CD14-positive monocyte (primary cell): ENCODE data around the gene ME1. TPM values are rescaled to one million over a fixed set of nuclear protein-coding genes. Genes with fewer than 3 reads are reported as not detected.

Source experiments
- DNase-seq, 3 donors: peaks; one replicate each; pipeline ENCODE4 v3.0.0-alpha.2; 2011 to 2022
- H2AFZ ChIP-seq: 2 replicates; pipeline ENCODE4 v1.6.0; 2012; ENCODE audit warnings: mild to moderate bottlenecking, low read depth, low read length, inconsistent platforms; ENCODE audit not compliant: insufficient read depth, poor library complexity, severe bottlenecking
- H3K27ac ChIP-seq, 2 donors: 1 replicate in 1 of 2; 2 replicates in 1 of 2; pipeline ENCODE4 v1.5.1; 2012 to 2013; ENCODE audit warnings: low read length in 2 of 2, control low read depth in 1 of 2, inconsistent platforms in 1 of 2, low read depth in 1 of 2, mild to moderate bottlenecking in 1 of 2
- H3K27me3 ChIP-seq, 2 donors: one replicate each; pipeline versions ENCODE4 v1.6.0 to v1.6.1; 2011 to 2013; ENCODE audit warnings: low read length in 2 of 2; ENCODE audit not compliant: control insufficient read depth in 2 of 2, insufficient read depth in 2 of 2
- H3K36me3 ChIP-seq, 2 donors: replicated peaks in 1 of 2; 1 replicate in 1 of 2; 2 replicates in 1 of 2; pipeline versions ENCODE4 v1.5.1 to v1.6.1; 2012 to 2013; ENCODE audit warnings: low read length in 2 of 2, control low read depth in 1 of 2, inconsistent platforms in 1 of 2, mild to moderate bottlenecking in 1 of 2; ENCODE audit not compliant: insufficient read depth in 2 of 2, control insufficient read depth in 1 of 2
- H3K4me1 ChIP-seq, 2 donors: 1 replicate in 1 of 2; 2 replicates in 1 of 2; pipeline versions ENCODE4 v1.5.1 to v1.6.1; 2012 to 2013; ENCODE audit warnings: low read length in 2 of 2, control low read depth in 1 of 2, inconsistent platforms in 1 of 2, mild to moderate bottlenecking in 1 of 2, moderate library complexity in 1 of 2; ENCODE audit not compliant: insufficient read depth in 2 of 2, control insufficient read depth in 1 of 2
- H3K4me2 ChIP-seq: replicated peaks from 2 replicates; pipeline ENCODE3; 2012; ENCODE audit warnings: low read length, moderate library complexity, mild to moderate bottlenecking; ENCODE audit not compliant: poor library complexity, severe bottlenecking; ENCODE audit errors: extremely low read depth
- H3K4me3 ChIP-seq, 3 experiments: fragments of 200-600 bp in 1 of 3; sonication (generic) in 1 of 3; replicated peaks in 1 of 3; 1 replicate in 2 of 3; 2 replicates in 1 of 3; pipeline ENCODE4 v1.5.1; 2011 to 2013; ENCODE audit warnings: low read length in 3 of 3, mild to moderate bottlenecking in 3 of 3, control low read depth in 2 of 3, low read depth in 2 of 3, inconsistent platforms in 1 of 3, moderate library complexity in 1 of 3
- H3K79me2 ChIP-seq: 2 replicates; pipeline ENCODE4 v1.6.0; 2012; ENCODE audit warnings: mild to moderate bottlenecking, control low read depth, inconsistent platforms, low read length, moderate library complexity; ENCODE audit not compliant: insufficient read depth
- H3K9ac ChIP-seq: 2 replicates; pipeline ENCODE4 v1.6.0; 2017; ENCODE audit warnings: low read length, mild to moderate bottlenecking; ENCODE audit not compliant: insufficient read depth, poor library complexity, severe bottlenecking
- H3K9me3 ChIP-seq, 2 donors: replicated peaks in 1 of 2; 1 replicate in 1 of 2; 2 replicates in 1 of 2; pipeline versions ENCODE4 v1.5.1 to v1.6.1; 2012 to 2013; ENCODE audit warnings: low read length in 2 of 2, control low read depth in 1 of 2; ENCODE audit not compliant: control insufficient read depth in 1 of 2, insufficient read depth in 1 of 2
- H4K20me1 ChIP-seq: 2 replicates; pipeline ENCODE4 v1.6.0; 2012; ENCODE audit warnings: mild to moderate bottlenecking, low read length, control low read depth, moderate library complexity; ENCODE audit not compliant: insufficient read depth
- H3K27ac Mint-ChIP-seq, 7 donors: one replicate each; pipeline ENCODE4 v1.8.0; 2020; ENCODE audit warnings: mild to moderate bottlenecking in 7 of 7, mixed read lengths in 7 of 7, moderate library complexity in 6 of 7, inconsistent platforms in 2 of 7
- H3K27me3 Mint-ChIP-seq, 3 donors: one replicate each; pipeline ENCODE4 v1.8.0; 2021 to 2022; ENCODE audit warnings: low read depth in 3 of 3, mild to moderate bottlenecking in 3 of 3, mixed read lengths in 3 of 3, moderate library complexity in 3 of 3, inconsistent platforms in 1 of 3
- H3K36me3 Mint-ChIP-seq, 2 donors: one replicate each; pipeline ENCODE4 v1.8.0; 2020; ENCODE audit warnings: mixed read lengths in 2 of 2, inconsistent platforms in 1 of 2, mild to moderate bottlenecking in 1 of 2
- H3K4me1 Mint-ChIP-seq: one replicate; pipeline ENCODE4 v1.8.0; 2020; ENCODE audit warnings: mild to moderate bottlenecking, mixed read lengths
- H3K4me3 Mint-ChIP-seq, 2 donors: one replicate each; pipeline ENCODE4 v1.8.0; 2020; ENCODE audit warnings: mild to moderate bottlenecking in 2 of 2, mixed read lengths in 2 of 2, moderate library complexity in 1 of 2
- H3K9me3 Mint-ChIP-seq, 7 donors: one replicate each; pipeline ENCODE4 v1.8.0; 2020 to 2022; ENCODE audit warnings: mixed read lengths in 7 of 7, mild to moderate bottlenecking in 6 of 7, moderate library complexity in 6 of 7, inconsistent platforms in 2 of 7
- WGBS: methylation state at CpG from one replicate; pipeline ENCODE4 v1.1.5; 2013; ENCODE audit warnings: missing lambda C conversion rate; ENCODE audit not compliant: insufficient coverage; 5-methylcytosine and 5-hydroxymethylcytosine counted together
- intact Hi-C, 2 donors: fragments of 100-400 bp; cut with micrococcal nuclease; formaldehyde crosslinking; loops; one replicate each; pipeline versions ENCODE4 v1.15.0 to v1.15.1; 2023
- polyA plus RNA-seq, 3 donors: library from polyadenylated mRNA; depleted of rRNA in 1 of 3; unstranded in 2 of 3; stranded (reverse) in 1 of 3; fragments of 300-500 nt in 2 of 3; fragments of >200 nt in 1 of 3; fragmentation: Illumina TruSeq in 2 of 3; gene quantifications; 1 replicate in 2 of 3; 2 replicates in 1 of 3; pipeline ENCODE4 v1.2.3, GENCODE V29; 2012 to 2021
- TF ChIP-seq, protein P1 (sequence below): fragments of 200-600 bp; IDR thresholded peaks from one replicate; pipeline ENCODE4 v1.8.0; 2022; ENCODE audit warnings: antibody characterized with exemption, mild to moderate bottlenecking

Gene ME1
- polyA plus RNA-seq, 3 donors = 1.3 to 4.0 (median 2.1) TPM

DNA sequence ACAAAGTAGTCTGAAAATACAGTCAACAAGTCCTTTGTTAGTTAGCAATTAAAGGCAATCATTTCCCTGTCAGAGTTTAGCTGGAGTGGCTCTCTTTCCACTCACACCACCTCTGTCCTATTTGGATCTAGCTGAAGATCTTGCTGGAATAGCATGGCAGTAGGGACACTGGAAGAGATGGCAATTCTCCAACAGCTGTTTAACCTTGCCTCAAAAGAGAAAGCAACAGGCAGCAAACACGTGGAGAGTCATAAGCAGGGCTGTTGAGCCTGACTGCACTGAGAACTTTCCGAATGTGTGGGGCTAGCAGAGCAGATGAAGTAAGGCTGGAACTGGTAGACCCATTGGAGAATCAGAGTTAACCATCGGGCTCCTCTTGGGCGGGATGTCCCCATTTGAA lies 43.5 kb upstream of the ME1 start:
- Histone ChIP-seq H3K27me3 (peaks cover 0 to 4% of the 10 kb centered on the region in 2 donors), H3K36me3 (no peaks in the 10 kb centered on the region), H3K4me2 (no peak overlapping the region), H3K9ac (no peak overlapping the region), H3K27ac (no peak overlapping the region), H2AFZ (no peak overlapping the region), H4K20me1 (no peaks in the 10 kb centered on the region), H3K4me3 (no peak overlapping the region), H3K4me1 (no peaks in the 10 kb centered on the region), H3K79me2 (no peaks in the 10 kb centered on the region), H3K9me3 (no peaks in the 10 kb centered on the region)
- TF ChIP-seq, protein P1, sequence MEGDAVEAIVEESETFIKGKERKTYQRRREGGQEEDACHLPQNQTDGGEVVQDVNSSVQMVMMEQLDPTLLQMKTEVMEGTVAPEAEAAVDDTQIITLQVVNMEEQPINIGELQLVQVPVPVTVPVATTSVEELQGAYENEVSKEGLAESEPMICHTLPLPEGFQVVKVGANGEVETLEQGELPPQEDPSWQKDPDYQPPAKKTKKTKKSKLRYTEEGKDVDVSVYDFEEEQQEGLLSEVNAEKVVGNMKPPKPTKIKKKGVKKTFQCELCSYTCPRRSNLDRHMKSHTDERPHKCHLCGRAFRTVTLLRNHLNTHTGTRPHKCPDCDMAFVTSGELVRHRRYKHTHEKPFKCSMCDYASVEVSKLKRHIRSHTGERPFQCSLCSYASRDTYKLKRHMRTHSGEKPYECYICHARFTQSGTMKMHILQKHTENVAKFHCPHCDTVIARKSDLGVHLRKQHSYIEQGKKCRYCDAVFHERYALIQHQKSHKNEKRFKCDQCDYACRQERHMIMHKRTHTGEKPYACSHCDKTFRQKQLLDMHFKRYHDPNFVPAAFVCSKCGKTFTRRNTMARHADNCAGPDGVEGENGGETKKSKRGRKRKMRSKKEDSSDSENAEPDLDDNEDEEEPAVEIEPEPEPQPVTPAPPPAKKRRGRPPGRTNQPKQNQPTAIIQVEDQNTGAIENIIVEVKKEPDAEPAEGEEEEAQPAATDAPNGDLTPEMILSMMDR = no peak
- Mint-ChIP-seq H3K9me3 (peaks cover 0 to 12% (median 5%) of the 10 kb centered on the region in 7 donors), H3K4me1 (peaks cover 6% of the 10 kb centered on the region), H3K36me3 (no peaks in the 10 kb centered on the region), H3K27me3 (peaks cover 4 to 9% (median 8%) of the 10 kb centered on the region in 3 donors), H3K4me3 (no peak overlapping the region), H3K27ac (no peak overlapping the region)
- no peak for DNase-seq
- WGBS = 83% methylated on average over 2 of the region's 4 CpGs
- intact Hi-C loops = no loop called here

DNA sequence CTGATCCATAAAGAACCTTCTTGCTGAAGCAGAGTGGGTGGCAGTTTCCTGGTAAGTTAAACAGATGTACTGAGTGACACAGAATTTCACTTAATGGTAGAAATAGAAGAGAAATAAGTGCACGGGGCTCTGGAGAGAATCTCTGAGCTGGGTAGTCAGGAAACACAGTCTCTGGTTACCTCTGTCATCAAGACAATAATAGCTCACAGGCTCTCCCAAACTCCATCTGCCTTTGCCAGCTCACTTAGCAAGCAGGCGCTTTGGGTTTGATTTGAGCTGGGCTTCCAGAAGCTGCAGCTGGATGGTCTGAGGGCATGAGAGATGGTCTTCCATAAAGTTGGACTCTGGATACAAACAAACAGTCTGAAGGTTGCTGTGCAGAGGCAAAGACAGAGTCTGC lies 41.9 kb upstream of the ME1 start:
- H3K36me3 Mint-ChIP-seq = no peaks in the 10 kb centered on the region
- H3K4me3 Mint-ChIP-seq = no peak overlapping the region
- H3K27ac Mint-ChIP-seq = no peak overlapping the region
- Histone ChIP-seq H4K20me1 (no peaks in the 10 kb centered on the region), H3K9ac (no peak overlapping the region), H3K4me3 (no peak overlapping the region), H3K79me2 (no peaks in the 10 kb centered on the region), H3K4me1 (peaks cover 5 to 6% of the 10 kb centered on the region in 2 donors), H3K4me2 (no peak overlapping the region), H3K36me3 (no peaks in the 10 kb centered on the region), H2AFZ (no peak overlapping the region), H3K27ac (no peak overlapping the region), H3K9me3 (no peaks in the 10 kb centered on the region), H3K27me3 (peaks cover 0 to 4% of the 10 kb centered on the region in 2 donors)
- TF ChIP-seq, protein P1 = no peak
- H3K4me1 Mint-ChIP-seq = peaks cover 10% of the 10 kb centered on the region
- H3K9me3 Mint-ChIP-seq = peaks cover 0 to 12% (median 5%) of the 10 kb centered on the region in 7 donors
- no peak for DNase-seq
- H3K27me3 Mint-ChIP-seq = peaks cover 2 to 8% (median 7%) of the 10 kb centered on the region in 3 donors
- intact Hi-C loops = no loop called here
- 100% methylated on average over 1 of the region's 2 CpGs for WGBS
